ENCODE measurements around the gene PTPRG. TPM values are rescaled to one million over a fixed set of nuclear protein-coding genes. Genes with fewer than 3 reads are reported as not detected.

The PTPRG gene
- total and polyA plus RNA-seq, 11 donors = 8.0 to 48.5 (median 35.4) TPM

GRCh38 chr3:61667814-61668213, 106.4 kb downstream of the PTPRG start:
- Histone ChIP-seq H3K9me3 (no peaks in the 10 kb centered on the region), H3K27ac (no peak overlapping the region), H3K4me3 (no peak overlapping the region), H3K4me1 (peaks cover 3 to 67% (median 34%) of the 10 kb centered on the region in 12 donors), H3K36me3 (no peaks in the 10 kb centered on the region), H3K27me3 (no peaks in the 10 kb centered on the region)
- ATAC-seq = no peak
- DNase-seq = no peak
- TF ChIP-seq CTCF (IDR thresholded peaks at IDR 0.05) (no peak), POLR2A (IDR thresholded peaks at IDR 0.05) (no peak)
- intact Hi-C loops (cut with DNase I) = no loop called here

GRCh38 chr3:61668317-61668864, 107.0 kb downstream of the PTPRG start:
- ATAC-seq (no peak), DNase-seq (no peak)
- TF ChIP-seq CTCF (IDR thresholded peaks at IDR 0.05) = no peak
- TF ChIP-seq POLR2A (IDR thresholded peaks at IDR 0.05) = no peak
- Histone ChIP-seq H3K27ac (no peak overlapping the region), H3K36me3 (no peaks in the 10 kb centered on the region), H3K9me3 (no peaks in the 10 kb centered on the region), H3K4me1 (peaks cover 3 to 65% (median 34%) of the 10 kb centered on the region in 12 donors), H3K4me3 (no peak overlapping the region), H3K27me3 (no peaks in the 10 kb centered on the region)
- 72 to 82% (median 77%) methylated on average over 5 of the region's 5 CpGs for WGBS, 4 donors
- intact Hi-C loops (cut with DNase I) = no loop called here

GRCh38 chr3:61669203-61669602, 107.8 kb downstream of the PTPRG start:
- no peaks in the 10 kb centered on the region for H3K36me3 ChIP-seq
- DNase-seq (no peak), ATAC-seq (peak in 3 of 4 donors; percentile 24 to 41 (median 36))
- intact Hi-C loops (cut with DNase I) = no loop called here
- H3K4me1 ChIP-seq = peaks cover 3 to 57% (median 32%) of the 10 kb centered on the region in 12 donors
- no peak overlapping the region for H3K27ac ChIP-seq
- no peak overlapping the region for H3K4me3 ChIP-seq
- TF ChIP-seq CTCF (IDR thresholded peaks at IDR 0.05) = no peak
- TF ChIP-seq POLR2A (IDR thresholded peaks at IDR 0.05) = no peak
- 43 to 66% (median 46%) methylated on average over 3 of the region's 3 CpGs for WGBS, 4 donors
- H3K27me3 ChIP-seq = no peaks in the 10 kb centered on the region
- H3K9me3 ChIP-seq = no peaks in the 10 kb centered on the region

- peak in 4 of 5 donors; percentile 44 to 72 (median 58) for DNase-seq
These were observed 108.4 kb downstream of the PTPRG start for GRCh38 chr3:61669668-61670299.

More at GRCh38 chr3:61669668-61670299, 108.4 kb downstream of the PTPRG start:
- H3K9me3 ChIP-seq = no peaks in the 10 kb centered on the region
- 56 to 69% (median 61%) methylated on average over 6 of the region's 6 CpGs for WGBS, 4 donors
- no peak for TF ChIP-seq POLR2A (IDR thresholded peaks at IDR 0.05)
- no peak for TF ChIP-seq CTCF (IDR thresholded peaks at IDR 0.05)
- H3K27me3 ChIP-seq = no peaks in the 10 kb centered on the region
- peak overlapping the region in 2 of 12 donors; percentile 4 to 37 for H3K27ac ChIP-seq
- no peaks in the 10 kb centered on the region for H3K36me3 ChIP-seq
- no peak overlapping the region for H3K4me3 ChIP-seq
- H3K4me1 ChIP-seq = peaks cover 3 to 53% (median 31%) of the 10 kb centered on the region in 12 donors
- peak; percentile 90 to 96 (median 94) for ATAC-seq
- intact Hi-C loops (cut with DNase I) = no loop called here
